ENCODE measurements around the gene PLA2G4F. TPM values are rescaled to one million over a fixed set of nuclear protein-coding genes. Genes with fewer than 3 reads are reported as not detected.

The PLA2G4F gene
- total RNA-seq, 1 experiment from 2014 or later: 0.05 TPM

GRCh38 chr15:42178056-42178455 is 21.6 kb upstream of the PLA2G4F start (continued):
- TF ChIP-seq, protein P1, sequence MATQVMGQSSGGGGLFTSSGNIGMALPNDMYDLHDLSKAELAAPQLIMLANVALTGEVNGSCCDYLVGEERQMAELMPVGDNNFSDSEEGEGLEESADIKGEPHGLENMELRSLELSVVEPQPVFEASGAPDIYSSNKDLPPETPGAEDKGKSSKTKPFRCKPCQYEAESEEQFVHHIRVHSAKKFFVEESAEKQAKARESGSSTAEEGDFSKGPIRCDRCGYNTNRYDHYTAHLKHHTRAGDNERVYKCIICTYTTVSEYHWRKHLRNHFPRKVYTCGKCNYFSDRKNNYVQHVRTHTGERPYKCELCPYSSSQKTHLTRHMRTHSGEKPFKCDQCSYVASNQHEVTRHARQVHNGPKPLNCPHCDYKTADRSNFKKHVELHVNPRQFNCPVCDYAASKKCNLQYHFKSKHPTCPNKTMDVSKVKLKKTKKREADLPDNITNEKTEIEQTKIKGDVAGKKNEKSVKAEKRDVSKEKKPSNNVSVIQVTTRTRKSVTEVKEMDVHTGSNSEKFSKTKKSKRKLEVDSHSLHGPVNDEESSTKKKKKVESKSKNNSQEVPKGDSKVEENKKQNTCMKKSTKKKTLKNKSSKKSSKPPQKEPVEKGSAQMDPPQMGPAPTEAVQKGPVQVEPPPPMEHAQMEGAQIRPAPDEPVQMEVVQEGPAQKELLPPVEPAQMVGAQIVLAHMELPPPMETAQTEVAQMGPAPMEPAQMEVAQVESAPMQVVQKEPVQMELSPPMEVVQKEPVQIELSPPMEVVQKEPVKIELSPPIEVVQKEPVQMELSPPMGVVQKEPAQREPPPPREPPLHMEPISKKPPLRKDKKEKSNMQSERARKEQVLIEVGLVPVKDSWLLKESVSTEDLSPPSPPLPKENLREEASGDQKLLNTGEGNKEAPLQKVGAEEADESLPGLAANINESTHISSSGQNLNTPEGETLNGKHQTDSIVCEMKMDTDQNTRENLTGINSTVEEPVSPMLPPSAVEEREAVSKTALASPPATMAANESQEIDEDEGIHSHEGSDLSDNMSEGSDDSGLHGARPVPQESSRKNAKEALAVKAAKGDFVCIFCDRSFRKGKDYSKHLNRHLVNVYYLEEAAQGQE (IDR thresholded peaks at IDR 0.05; ENCODE audit: low read depth): no peak
- no peak for TF ChIP-seq SIN3A (IDR thresholded peaks at IDR 0.05; ENCODE audit: low read depth)
- no peak for TF ChIP-seq SRF (IDR thresholded peaks at IDR 0.05; ENCODE audit: low read depth)

DNA sequence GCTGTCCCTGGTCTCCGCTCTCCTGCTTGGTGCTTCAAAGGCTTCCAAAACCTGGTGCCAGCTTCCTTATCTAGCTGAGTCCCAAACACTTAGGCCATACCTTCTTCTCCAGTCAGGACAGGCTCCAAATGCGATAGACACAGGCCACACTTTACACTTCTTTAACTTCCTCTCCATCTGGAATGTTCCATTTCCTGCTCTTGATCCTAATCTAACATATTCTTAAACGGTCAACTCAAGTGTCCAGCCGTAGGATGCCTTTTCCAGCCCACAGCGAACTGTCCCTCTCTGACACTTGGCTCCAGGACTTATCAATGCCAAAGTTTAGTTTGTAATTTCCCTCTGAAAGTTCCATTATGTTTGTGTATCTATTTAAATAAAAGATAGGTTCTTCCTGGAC is 19.2 kb upstream of the PLA2G4F start:
- H3K36me3 ChIP-seq (ENCODE audit: control insufficient read depth in 1 of 2, insufficient read depth in 2 of 2, low read length in 2 of 2): peaks cover 6 to 27% of the 10 kb centered on the region in 2 experiments; a peak in 3 of 4 replicates
- ATAC-seq: no peak
- POLR2A ChIA-PET: no interaction called here

More for the DNA sequence above, 19.2 kb upstream of the PLA2G4F start:
- H2AFZ ChIP-seq (ENCODE audit: low read depth, low read length, poor library complexity, severe bottlenecking): no peak overlapping the region
- no peaks in the 10 kb centered on the region for H3K27me3 ChIP-seq (ENCODE audit: insufficient read depth, low read length)
- TF ChIP-seq EZH2phosphoT487 (IDR thresholded peaks at IDR 0.05; ENCODE audit: borderline replicate concordance): no peak
- no peak for TF ChIP-seq TCF7L2 (IDR thresholded peaks at IDR 0.05; ENCODE audit: borderline replicate concordance, extremely low read depth, insufficient read depth, insufficient read length)
- TF ChIP-seq EZH2 (IDR thresholded peaks at IDR 0.05): no peak
- TF ChIP-seq EGR1 (IDR thresholded peaks at IDR 0.05; ENCODE audit: low read depth): no peak
- TF ChIP-seq, protein P1 (IDR thresholded peaks at IDR 0.05; ENCODE audit: low read depth): no peak
- no peak for TF ChIP-seq CBX3 (IDR thresholded peaks at IDR 0.05; ENCODE audit: low read depth)
- no peak for TF ChIP-seq SIN3A (IDR thresholded peaks at IDR 0.05; ENCODE audit: low read depth)
- TF ChIP-seq SRF (IDR thresholded peaks at IDR 0.05; ENCODE audit: low read depth): no peak
- no peak for TF ChIP-seq FOSL1 (IDR thresholded peaks at IDR 0.05; ENCODE audit: low read depth)
- TF ChIP-seq SP1 (IDR thresholded peaks at IDR 0.05; ENCODE audit: low read depth): no peak
- TF ChIP-seq, protein P2, sequence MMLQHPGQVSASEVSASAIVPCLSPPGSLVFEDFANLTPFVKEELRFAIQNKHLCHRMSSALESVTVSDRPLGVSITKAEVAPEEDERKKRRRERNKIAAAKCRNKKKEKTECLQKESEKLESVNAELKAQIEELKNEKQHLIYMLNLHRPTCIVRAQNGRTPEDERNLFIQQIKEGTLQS (IDR thresholded peaks at IDR 0.05): no peak
- no peak for TF ChIP-seq YY1 (IDR thresholded peaks at IDR 0.05; ENCODE audit: extremely low read depth, insufficient replicate concordance, low read depth, low read length)
- no peak for TF ChIP-seq CEBPB (IDR thresholded peaks at IDR 0.05; ENCODE audit: low read depth)
- no peak for TF ChIP-seq ZFX (IDR thresholded peaks at IDR 0.05)
- no peak for TF ChIP-seq MAX (IDR thresholded peaks at IDR 0.05)
- TF ChIP-seq RAD21 (IDR thresholded peaks at IDR 0.05; ENCODE audit: low read depth): no peak
- TF ChIP-seq POLR2A (IDR thresholded peaks at IDR 0.05; ENCODE audit: borderline replicate concordance, extremely low read depth, insufficient read depth, insufficient read length): no peak
- no peak for TF ChIP-seq ZNF274 (IDR thresholded peaks at IDR 0.05; ENCODE audit: low read depth, low read length)
- no peak for TF ChIP-seq POLR2AphosphoS5 (IDR thresholded peaks at IDR 0.05; ENCODE audit: low read depth, low read length)
- H3K9me2 ChIP-seq (ENCODE audit: insufficient read depth): no peaks in the 10 kb centered on the region
- intact Hi-C loops (cut with micrococcal nuclease): no loop called here
- no peaks in the 10 kb centered on the region for H3K9me3 ChIP-seq (ENCODE audit: control insufficient read depth in 1 of 2, insufficient read depth in 1 of 2, low read depth in 1 of 2, low read length in 2 of 2)
- no peaks in the 10 kb centered on the region for H4K20me1 ChIP-seq (ENCODE audit: insufficient read depth)
- H3K4me1 ChIP-seq (ENCODE audit: control insufficient read depth in 1 of 2, insufficient read depth in 2 of 2, low read length in 2 of 2): no peaks in the 10 kb centered on the region
- RAD21 ChIA-PET (ENCODE audit: low non-redundant PET in 1 of 2, low total read pairs in 2 of 2, uncharacterized antibody in 2 of 2, unreplicated experiment in 2 of 2): no interaction called here
- BruUV-seq (replicated peaks): no TSS peak
- CTCF ChIA-PET: no interaction called here
- no peak overlapping the region for H3K9ac ChIP-seq (ENCODE audit: low read length)
- DNase-seq (ENCODE audit: low read depth, low spot score): no peak
- H3K4me2 ChIP-seq (ENCODE audit: low read length): no peak overlapping the region
- no peaks in the 10 kb centered on the region for H3K79me2 ChIP-seq (ENCODE audit: insufficient read depth, low read length)
- no peak overlapping the region for H3K27ac ChIP-seq (ENCODE audit: low read depth, low read length)
- H3K4me3 ChIP-seq (replicated peaks in 1 of 2; ENCODE audit: low read depth in 1 of 2, low read length in 2 of 2): no peak overlapping the region

Data from HCT116 (cell line).